Measurements from ENCODE around the gene ME1. TPM values are rescaled to one million over a fixed set of nuclear protein-coding genes. Genes with fewer than 3 reads are reported as not detected.

The ME1 gene
- total RNA-seq, 1 donor from 2014 or later: 4.2 TPM

- Mint-ChIP-seq H3K4me1 (ENCODE audit: unreplicated experiment) (no peaks in the 10 kb centered on the region), H3K27me3 (no peaks in the 10 kb centered on the region), H3K27ac (no peak overlapping the region), H3K9me3 (no peaks in the 10 kb centered on the region), H3K4me3 (no peak overlapping the region), H3K36me3 (no peaks in the 10 kb centered on the region)
- DNase-seq (ENCODE audit: extremely low spot score, unreplicated experiment): no peak
- no peak for TF ChIP-seq CTCF (conservative IDR thresholded peaks at IDR 0.05)
These were observed 17.8 kb downstream of the ME1 start for GRCh38 chr6:83413068-83413467.

GRCh38 chr6:83411731-83412130 lies 19.1 kb downstream of the ME1 start:
- H3K27me3 Mint-ChIP-seq: no peaks in the 10 kb centered on the region
- no peak for TF ChIP-seq CTCF (conservative IDR thresholded peaks at IDR 0.05)
- H3K4me1 Mint-ChIP-seq (ENCODE audit: unreplicated experiment): no peaks in the 10 kb centered on the region
- H3K9me3 Mint-ChIP-seq: no peaks in the 10 kb centered on the region
- H3K36me3 Mint-ChIP-seq: no peaks in the 10 kb centered on the region
- H3K4me3 Mint-ChIP-seq: no peak overlapping the region
- H3K27ac Mint-ChIP-seq: no peak overlapping the region
- no peak for DNase-seq (ENCODE audit: extremely low spot score, unreplicated experiment)

GRCh38 chr6:83403191-83403590 lies 27.7 kb downstream of the ME1 start:
- no peak overlapping the region for H3K27ac Mint-ChIP-seq
- no peaks in the 10 kb centered on the region for H3K4me1 Mint-ChIP-seq (ENCODE audit: unreplicated experiment)
- peaks cover 3% of the 10 kb centered on the region for H3K36me3 Mint-ChIP-seq
- TF ChIP-seq CTCF (conservative IDR thresholded peaks at IDR 0.05): no peak
- no peak for DNase-seq (ENCODE audit: extremely low spot score, unreplicated experiment)
- H3K4me3 Mint-ChIP-seq: no peak overlapping the region
- no peaks in the 10 kb centered on the region for H3K27me3 Mint-ChIP-seq
- no peaks in the 10 kb centered on the region for H3K9me3 Mint-ChIP-seq

- no peak overlapping the region for H3K4me3 Mint-ChIP-seq
- H3K4me1 Mint-ChIP-seq (ENCODE audit: unreplicated experiment): no peaks in the 10 kb centered on the region
- H3K27me3 Mint-ChIP-seq: no peaks in the 10 kb centered on the region
- no peak for TF ChIP-seq CTCF (conservative IDR thresholded peaks at IDR 0.05)
- no peaks in the 10 kb centered on the region for H3K9me3 Mint-ChIP-seq
- H3K36me3 Mint-ChIP-seq: no peaks in the 10 kb centered on the region
- no peak for DNase-seq (ENCODE audit: extremely low spot score, unreplicated experiment)
- no peak overlapping the region for H3K27ac Mint-ChIP-seq
These were observed 41.2 kb downstream of the ME1 start for GRCh38 chr6:83389606-83390005.

- DNase-seq (ENCODE audit: extremely low spot score, unreplicated experiment): no peak
- TF ChIP-seq CTCF (conservative IDR thresholded peaks at IDR 0.05): no peak
- no peak overlapping the region for H3K27ac Mint-ChIP-seq
- no peaks in the 10 kb centered on the region for H3K4me1 Mint-ChIP-seq (ENCODE audit: unreplicated experiment)
- no peaks in the 10 kb centered on the region for H3K27me3 Mint-ChIP-seq
- H3K36me3 Mint-ChIP-seq: no peaks in the 10 kb centered on the region
- no peaks in the 10 kb centered on the region for H3K9me3 Mint-ChIP-seq
- no peak overlapping the region for H3K4me3 Mint-ChIP-seq
These were observed 45.4 kb downstream of the ME1 start for GRCh38 chr6:83385473-83385872.

GRCh38 chr6:83384751-83385150 lies 46.1 kb downstream of the ME1 start:
- H3K4me1 Mint-ChIP-seq (ENCODE audit: unreplicated experiment): no peaks in the 10 kb centered on the region
- TF ChIP-seq CTCF (conservative IDR thresholded peaks at IDR 0.05): no peak
- H3K27me3 Mint-ChIP-seq: no peaks in the 10 kb centered on the region
- H3K36me3 Mint-ChIP-seq: no peaks in the 10 kb centered on the region
- no peak overlapping the region for H3K27ac Mint-ChIP-seq
- no peak for DNase-seq (ENCODE audit: extremely low spot score, unreplicated experiment)
- no peak overlapping the region for H3K4me3 Mint-ChIP-seq
- H3K9me3 Mint-ChIP-seq: no peaks in the 10 kb centered on the region
